SK-N-SH (cell line): ENCODE results near the gene VGLL4.

Source experiments
- ELF1 ChIP-seq: IDR thresholded peaks from 2 replicates; pipeline ENCODE4 v1.4.0; 2012
- JUND ChIP-seq: IDR thresholded peaks from 2 replicates; pipeline ENCODE4 v1.4.0; 2012
- MXI1 ChIP-seq: IDR thresholded peaks from 2 replicates; pipeline ENCODE4 v1.6.1; 2012; ENCODE audit warnings: mild to moderate bottlenecking, low read depth, low read length, improper control_type of control experiment
- NRF1 ChIP-seq: IDR thresholded peaks from 2 replicates; pipeline ENCODE4 v1.6.1; 2012; ENCODE audit warnings: low read depth, mild to moderate bottlenecking, low read length
- POLR2AphosphoS5 ChIP-seq: IDR thresholded peaks from 2 replicates; pipeline ENCODE4 v1.6.1; 2012; ENCODE audit warnings: low read depth, low read length
- RAD21 ChIP-seq: IDR thresholded peaks from 2 replicates; pipeline ENCODE4 v1.6.1; 2012; ENCODE audit warnings: mild to moderate bottlenecking, low read length
- USF2 ChIP-seq: fragments of 150-350 bp; IDR thresholded peaks from 2 replicates; pipeline ENCODE4 v1.6.1; 2017; ENCODE audit warnings: antibody characterized with exemption, low read length, low read depth, borderline replicate concordance
- YY1 ChIP-seq: IDR thresholded peaks from 2 replicates; pipeline ENCODE4 v1.4.0; 2012; ENCODE audit warnings: low read depth, mild to moderate bottlenecking
- TF ChIP-seq, protein P1 (sequence below): fragments of 200-600 bp; sonication (generic); IDR thresholded peaks from 2 replicates; pipeline ENCODE4 v1.6.1; 2017; ENCODE audit warnings: antibody characterized with exemption, mild to moderate bottlenecking, moderate library complexity
- TF ChIP-seq, protein P2 (sequence below): IDR thresholded peaks from 2 replicates; pipeline ENCODE4 v1.4.0; 2012; ENCODE audit warnings: low read depth, borderline replicate concordance
- TF ChIP-seq, protein P3 (sequence below): IDR thresholded peaks from 2 replicates; pipeline ENCODE4 v1.6.1; 2012; ENCODE audit warnings: mild to moderate bottlenecking, low read depth, low read length, moderate library complexity
- TF ChIP-seq, protein P4 (sequence below): fragments of 150-350 bp; IDR thresholded peaks from 2 replicates; pipeline ENCODE4 v1.6.1; 2016; ENCODE audit warnings: mild to moderate bottlenecking, low read depth, low read length
- TF ChIP-seq, protein P5 (sequence below): IDR thresholded peaks from 2 replicates; pipeline ENCODE4 v1.4.0; 2012; ENCODE audit warnings: low read depth

DNA sequence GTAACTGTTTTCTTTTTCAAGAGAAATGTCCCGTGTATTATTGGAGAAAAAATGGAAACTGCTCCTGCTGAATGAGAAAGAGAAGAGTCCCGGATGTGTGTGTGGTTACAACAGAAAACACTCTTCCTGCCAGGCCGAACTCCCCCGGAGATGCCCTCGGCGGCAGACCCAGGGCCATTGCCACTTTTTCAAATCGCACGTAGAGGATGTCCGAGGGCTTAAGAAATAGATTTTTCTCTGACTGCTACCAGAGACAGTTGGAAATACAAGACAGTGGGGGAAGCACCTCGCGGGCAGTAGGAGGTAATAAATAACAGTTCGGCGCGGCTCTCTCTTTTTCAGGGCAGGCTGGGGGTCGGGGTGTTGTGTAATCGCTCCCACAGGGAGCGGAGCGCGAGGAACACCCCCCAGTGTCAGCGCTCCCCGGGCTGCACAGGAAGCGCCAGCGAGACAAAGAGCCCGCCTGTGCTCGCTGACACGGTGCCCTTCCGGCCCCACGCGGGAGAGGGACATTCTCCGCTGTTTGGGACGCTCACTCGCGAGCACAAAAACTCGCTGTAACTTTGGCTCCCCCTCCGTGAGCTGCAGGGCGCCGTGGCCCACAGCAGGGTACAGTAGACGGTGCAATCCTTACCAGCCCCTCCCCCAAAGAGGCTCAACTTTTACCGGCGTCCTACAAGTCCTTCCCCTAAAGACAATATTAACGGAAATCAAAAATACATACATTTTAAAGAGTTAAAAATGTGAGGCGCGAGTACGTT lies 1.1 kb downstream of the VGLL4 start:
- TF ChIP-seq RAD21 (no peak; the same call in 1 of the 2 replicates), USF2 (no peak), MXI1 (peak; percentile 60; the same call in 1 of the 2 replicates), JUND (no peak), NRF1 (no peak), YY1 (peak; percentile 67), ELF1 (peak; percentile 17; the same call in 1 of the 2 replicates), POLR2AphosphoS5 (no peak; the same call in 1 of the 2 replicates)
- TF ChIP-seq, protein P1, sequence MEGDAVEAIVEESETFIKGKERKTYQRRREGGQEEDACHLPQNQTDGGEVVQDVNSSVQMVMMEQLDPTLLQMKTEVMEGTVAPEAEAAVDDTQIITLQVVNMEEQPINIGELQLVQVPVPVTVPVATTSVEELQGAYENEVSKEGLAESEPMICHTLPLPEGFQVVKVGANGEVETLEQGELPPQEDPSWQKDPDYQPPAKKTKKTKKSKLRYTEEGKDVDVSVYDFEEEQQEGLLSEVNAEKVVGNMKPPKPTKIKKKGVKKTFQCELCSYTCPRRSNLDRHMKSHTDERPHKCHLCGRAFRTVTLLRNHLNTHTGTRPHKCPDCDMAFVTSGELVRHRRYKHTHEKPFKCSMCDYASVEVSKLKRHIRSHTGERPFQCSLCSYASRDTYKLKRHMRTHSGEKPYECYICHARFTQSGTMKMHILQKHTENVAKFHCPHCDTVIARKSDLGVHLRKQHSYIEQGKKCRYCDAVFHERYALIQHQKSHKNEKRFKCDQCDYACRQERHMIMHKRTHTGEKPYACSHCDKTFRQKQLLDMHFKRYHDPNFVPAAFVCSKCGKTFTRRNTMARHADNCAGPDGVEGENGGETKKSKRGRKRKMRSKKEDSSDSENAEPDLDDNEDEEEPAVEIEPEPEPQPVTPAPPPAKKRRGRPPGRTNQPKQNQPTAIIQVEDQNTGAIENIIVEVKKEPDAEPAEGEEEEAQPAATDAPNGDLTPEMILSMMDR: no peak; the same call in 1 of the 2 replicates
- TF ChIP-seq, protein P2, sequence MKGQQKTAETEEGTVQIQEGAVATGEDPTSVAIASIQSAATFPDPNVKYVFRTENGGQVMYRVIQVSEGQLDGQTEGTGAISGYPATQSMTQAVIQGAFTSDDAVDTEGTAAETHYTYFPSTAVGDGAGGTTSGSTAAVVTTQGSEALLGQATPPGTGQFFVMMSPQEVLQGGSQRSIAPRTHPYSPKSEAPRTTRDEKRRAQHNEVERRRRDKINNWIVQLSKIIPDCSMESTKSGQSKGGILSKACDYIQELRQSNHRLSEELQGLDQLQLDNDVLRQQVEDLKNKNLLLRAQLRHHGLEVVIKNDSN: no peak
- TF ChIP-seq, protein P3, sequence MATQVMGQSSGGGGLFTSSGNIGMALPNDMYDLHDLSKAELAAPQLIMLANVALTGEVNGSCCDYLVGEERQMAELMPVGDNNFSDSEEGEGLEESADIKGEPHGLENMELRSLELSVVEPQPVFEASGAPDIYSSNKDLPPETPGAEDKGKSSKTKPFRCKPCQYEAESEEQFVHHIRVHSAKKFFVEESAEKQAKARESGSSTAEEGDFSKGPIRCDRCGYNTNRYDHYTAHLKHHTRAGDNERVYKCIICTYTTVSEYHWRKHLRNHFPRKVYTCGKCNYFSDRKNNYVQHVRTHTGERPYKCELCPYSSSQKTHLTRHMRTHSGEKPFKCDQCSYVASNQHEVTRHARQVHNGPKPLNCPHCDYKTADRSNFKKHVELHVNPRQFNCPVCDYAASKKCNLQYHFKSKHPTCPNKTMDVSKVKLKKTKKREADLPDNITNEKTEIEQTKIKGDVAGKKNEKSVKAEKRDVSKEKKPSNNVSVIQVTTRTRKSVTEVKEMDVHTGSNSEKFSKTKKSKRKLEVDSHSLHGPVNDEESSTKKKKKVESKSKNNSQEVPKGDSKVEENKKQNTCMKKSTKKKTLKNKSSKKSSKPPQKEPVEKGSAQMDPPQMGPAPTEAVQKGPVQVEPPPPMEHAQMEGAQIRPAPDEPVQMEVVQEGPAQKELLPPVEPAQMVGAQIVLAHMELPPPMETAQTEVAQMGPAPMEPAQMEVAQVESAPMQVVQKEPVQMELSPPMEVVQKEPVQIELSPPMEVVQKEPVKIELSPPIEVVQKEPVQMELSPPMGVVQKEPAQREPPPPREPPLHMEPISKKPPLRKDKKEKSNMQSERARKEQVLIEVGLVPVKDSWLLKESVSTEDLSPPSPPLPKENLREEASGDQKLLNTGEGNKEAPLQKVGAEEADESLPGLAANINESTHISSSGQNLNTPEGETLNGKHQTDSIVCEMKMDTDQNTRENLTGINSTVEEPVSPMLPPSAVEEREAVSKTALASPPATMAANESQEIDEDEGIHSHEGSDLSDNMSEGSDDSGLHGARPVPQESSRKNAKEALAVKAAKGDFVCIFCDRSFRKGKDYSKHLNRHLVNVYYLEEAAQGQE: no peak
- TF ChIP-seq, protein P4, sequence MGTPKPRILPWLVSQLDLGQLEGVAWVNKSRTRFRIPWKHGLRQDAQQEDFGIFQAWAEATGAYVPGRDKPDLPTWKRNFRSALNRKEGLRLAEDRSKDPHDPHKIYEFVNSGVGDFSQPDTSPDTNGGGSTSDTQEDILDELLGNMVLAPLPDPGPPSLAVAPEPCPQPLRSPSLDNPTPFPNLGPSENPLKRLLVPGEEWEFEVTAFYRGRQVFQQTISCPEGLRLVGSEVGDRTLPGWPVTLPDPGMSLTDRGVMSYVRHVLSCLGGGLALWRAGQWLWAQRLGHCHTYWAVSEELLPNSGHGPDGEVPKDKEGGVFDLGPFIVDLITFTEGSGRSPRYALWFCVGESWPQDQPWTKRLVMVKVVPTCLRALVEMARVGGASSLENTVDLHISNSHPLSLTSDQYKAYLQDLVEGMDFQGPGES: no peak
- TF ChIP-seq, protein P5, sequence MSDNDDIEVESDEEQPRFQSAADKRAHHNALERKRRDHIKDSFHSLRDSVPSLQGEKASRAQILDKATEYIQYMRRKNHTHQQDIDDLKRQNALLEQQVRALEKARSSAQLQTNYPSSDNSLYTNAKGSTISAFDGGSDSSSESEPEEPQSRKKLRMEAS: peak; percentile 53; the same call in 1 of the 2 replicates
